Osteocyte (in vitro differentiated cells): ENCODE measurements around the gene GALNS. TPM values are rescaled to one million over a fixed set of nuclear protein-coding genes. Genes with fewer than 3 reads are reported as not detected.

Experiments
- DNase-seq: peaks from one replicate; pipeline ENCODE4 v3.0.0; 2021; ENCODE audit warnings: mixed read lengths; ENCODE audit not compliant: unreplicated experiment; ENCODE audit errors: extremely low spot score
- H3K27ac Mint-ChIP-seq: one replicate; pipeline ENCODE4 v1.8.0; 2021; ENCODE audit warnings: mild to moderate bottlenecking, mixed read lengths; ENCODE audit not compliant: unreplicated experiment
- H3K27me3 Mint-ChIP-seq: one replicate; pipeline ENCODE4 v1.8.0; 2021; ENCODE audit warnings: mixed read lengths; ENCODE audit not compliant: unreplicated experiment
- H3K36me3 Mint-ChIP-seq: one replicate; pipeline ENCODE4 v1.8.0; 2021; ENCODE audit warnings: mixed read lengths; ENCODE audit not compliant: unreplicated experiment
- H3K4me1 Mint-ChIP-seq: one replicate; pipeline ENCODE4 v1.8.0; 2021; ENCODE audit warnings: mixed read lengths; ENCODE audit not compliant: unreplicated experiment
- H3K4me3 Mint-ChIP-seq: one replicate; pipeline ENCODE4 v1.8.0; 2021; ENCODE audit warnings: mild to moderate bottlenecking, moderate library complexity, mixed read lengths; ENCODE audit not compliant: unreplicated experiment
- H3K9me3 Mint-ChIP-seq: one replicate; pipeline ENCODE4 v1.8.0; 2021; ENCODE audit warnings: mixed read lengths; ENCODE audit not compliant: unreplicated experiment
- CTCF ChIP-seq: fragments of 200-600 bp; sonication (generic); IDR thresholded peaks from 2 replicates; pipeline ENCODE4 v1.5.0; 2021; ENCODE audit warnings: antibody characterized with exemption, mild to moderate bottlenecking, moderate library complexity
- total RNA-seq: library from RNA; stranded (reverse); gene quantifications from 2 replicates; pipeline ENCODE4 v1.2.1, GENCODE V29; 2021

The GALNS gene
- total RNA-seq, 1 donor from 2014 or later = 47.0 TPM

- no peak for TF ChIP-seq CTCF
- Mint-ChIP-seq H3K27me3 (peaks cover 21% of the 10 kb centered on the region), H3K36me3 (no peaks in the 10 kb centered on the region), H3K9me3 (no peaks in the 10 kb centered on the region), H3K27ac (no peak overlapping the region), H3K4me1 (no peaks in the 10 kb centered on the region), H3K4me3 (no peak overlapping the region)
- DNase-seq = no peak
Observed at GRCh38 chr16:88874938-88875599, 18.3 kb upstream of the GALNS start.

- H3K27me3 Mint-ChIP-seq = peaks cover 23% of the 10 kb centered on the region
- DNase-seq = no peak
- H3K27ac Mint-ChIP-seq = no peak overlapping the region
- H3K4me3 Mint-ChIP-seq = no peak overlapping the region
- H3K4me1 Mint-ChIP-seq = no peaks in the 10 kb centered on the region
- H3K36me3 Mint-ChIP-seq = no peaks in the 10 kb centered on the region
- H3K9me3 Mint-ChIP-seq = no peaks in the 10 kb centered on the region
- TF ChIP-seq CTCF = no peak
Observed at GRCh38 chr16:88872650-88873331, 16.0 kb upstream of the GALNS start.

- Mint-ChIP-seq H3K4me1 (no peaks in the 10 kb centered on the region), H3K27ac (no peak overlapping the region), H3K36me3 (no peaks in the 10 kb centered on the region), H3K9me3 (no peaks in the 10 kb centered on the region), H3K4me3 (no peak overlapping the region), H3K27me3 (peaks cover 23% of the 10 kb centered on the region)
- no peak for TF ChIP-seq CTCF
- DNase-seq = no peak
Observed at GRCh38 chr16:88871730-88872416, 15.1 kb upstream of the GALNS start.

GRCh38 chr16:88871349-88871702, 14.6 kb upstream of the GALNS start:
- Mint-ChIP-seq H3K27me3 (peaks cover 20% of the 10 kb centered on the region), H3K27ac (no peak overlapping the region), H3K36me3 (no peaks in the 10 kb centered on the region), H3K9me3 (no peaks in the 10 kb centered on the region), H3K4me1 (no peaks in the 10 kb centered on the region), H3K4me3 (no peak overlapping the region)
- TF ChIP-seq CTCF = no peak
- no peak for DNase-seq

GRCh38 chr16:88870608-88871348, 14.0 kb upstream of the GALNS start:
- no peak for DNase-seq
- no peak for TF ChIP-seq CTCF
- H3K4me3 Mint-ChIP-seq = no peak overlapping the region
- H3K36me3 Mint-ChIP-seq = no peaks in the 10 kb centered on the region
- no peak overlapping the region for H3K27ac Mint-ChIP-seq
- H3K27me3 Mint-ChIP-seq = peaks cover 17% of the 10 kb centered on the region
- H3K4me1 Mint-ChIP-seq = no peaks in the 10 kb centered on the region
- H3K9me3 Mint-ChIP-seq = no peaks in the 10 kb centered on the region
